Fibroblast of lung (primary cell): Measurements from ENCODE around the gene DNAH8. TPM values are rescaled to one million over a fixed set of nuclear protein-coding genes. Genes with fewer than 3 reads are reported as not detected.

Source experiments
- DNase-seq, 2 donors: peaks; one replicate each; pipeline versions ENCODE4 v3.0.0 to v3.0.0-alpha.2; 2010; ENCODE audit warnings: low read depth in 2 of 2
- H2AFZ ChIP-seq: 2 replicates; pipeline ENCODE4 v1.5.1; 2012; ENCODE audit warnings: low read length, control low read depth, inconsistent platforms
- H3K27ac ChIP-seq: 2 replicates; pipeline ENCODE4 v1.5.1; 2011; ENCODE audit warnings: low read length, control low read depth; ENCODE audit not compliant: insufficient read depth
- H3K27me3 ChIP-seq: 2 replicates; pipeline ENCODE4 v1.5.1; 2011; ENCODE audit warnings: mild to moderate bottlenecking, low read length; ENCODE audit not compliant: control insufficient read depth, insufficient read depth
- H3K36me3 ChIP-seq: 2 replicates; pipeline ENCODE4 v1.5.1; 2011; ENCODE audit warnings: low read length; ENCODE audit not compliant: control insufficient read depth, insufficient read depth
- H3K4me1 ChIP-seq: 2 replicates; pipeline ENCODE4 v1.5.1; 2011; ENCODE audit warnings: low read length; ENCODE audit not compliant: control insufficient read depth, insufficient read depth; ENCODE audit errors: extremely low read depth
- H3K4me2 ChIP-seq: 2 replicates; pipeline ENCODE4 v1.5.1; 2011; ENCODE audit warnings: low read length, control low read depth; ENCODE audit not compliant: insufficient read depth; ENCODE audit errors: extremely low read depth
- H3K4me3 ChIP-seq, 4 experiments: fragments of 200-600 bp in 1 of 4; sonication (generic) in 1 of 4; replicated peaks in 1 of 4; 2 replicates each; pipeline ENCODE4 v1.5.1; 2011 to 2016; ENCODE audit warnings: low read length in 4 of 4, low read depth in 3 of 4, mild to moderate bottlenecking in 3 of 4, control low read depth in 2 of 4, inconsistent platforms in 1 of 4, mixed read lengths in 1 of 4; ENCODE audit not compliant: insufficient read depth in 1 of 4; ENCODE audit errors: control extremely low read depth in 1 of 4
- H3K79me2 ChIP-seq: 2 replicates; pipeline ENCODE4 v1.5.1; 2012; ENCODE audit warnings: mild to moderate bottlenecking, low read length, inconsistent platforms; ENCODE audit not compliant: control insufficient read depth, insufficient read depth
- H3K9ac ChIP-seq: 2 replicates; pipeline ENCODE4 v1.5.1; 2011; ENCODE audit warnings: mild to moderate bottlenecking, low read length, control low read depth; ENCODE audit not compliant: insufficient read depth
- H3K9me3 ChIP-seq: 2 replicates; pipeline ENCODE4 v1.5.1; 2012; ENCODE audit warnings: low read depth, low read length; ENCODE audit not compliant: control insufficient read depth, insufficient read depth
- H4K20me1 ChIP-seq: 2 replicates; pipeline ENCODE4 v1.5.1; 2011; ENCODE audit warnings: low read length; ENCODE audit not compliant: control insufficient read depth, insufficient read depth; ENCODE audit errors: extremely low read depth
- EZH2 ChIP-seq: IDR thresholded peaks from 2 replicates; pipeline ENCODE4 v1.5.1; 2012; ENCODE audit warnings: low read length, control low read depth, mild to moderate bottlenecking; ENCODE audit errors: missing control alignments
- polyA plus RNA-seq, 2 donors: library from polyadenylated mRNA; depleted of rRNA in 1 of 2; stranded (reverse) in 1 of 2; unstranded in 1 of 2; fragments of >200 nt; gene quantifications; 2 replicates each; pipeline ENCODE4 v1.2.1, GENCODE V29; 2011 to 2012; ENCODE audit warnings: missing spikeins in 1 of 2
- total RNA-seq: library from RNA; depleted of rRNA; stranded (reverse); fragments of >200 nt; gene quantifications from 2 replicates; pipeline ENCODE4 v1.2.1, GENCODE V29; 2014
- TF ChIP-seq, protein P1 (sequence below), 2 donors: IDR thresholded peaks in 1 of 2; conservative IDR thresholded peaks in 1 of 2; 1 replicate in 1 of 2; 2 replicates in 1 of 2; pipeline ENCODE4 v1.5.1; 2011 to 2012; ENCODE audit warnings: low read length in 2 of 2, control low read depth in 1 of 2, inconsistent platforms in 1 of 2, low read depth in 1 of 2, mild to moderate bottlenecking in 1 of 2

DNAH8 gene
- total and polyA plus RNA-seq, 2 donors (not counting 1 experiment from before 2014, with no cell fraction given), result under 0.01 TPM; not detected in 1

DNA sequence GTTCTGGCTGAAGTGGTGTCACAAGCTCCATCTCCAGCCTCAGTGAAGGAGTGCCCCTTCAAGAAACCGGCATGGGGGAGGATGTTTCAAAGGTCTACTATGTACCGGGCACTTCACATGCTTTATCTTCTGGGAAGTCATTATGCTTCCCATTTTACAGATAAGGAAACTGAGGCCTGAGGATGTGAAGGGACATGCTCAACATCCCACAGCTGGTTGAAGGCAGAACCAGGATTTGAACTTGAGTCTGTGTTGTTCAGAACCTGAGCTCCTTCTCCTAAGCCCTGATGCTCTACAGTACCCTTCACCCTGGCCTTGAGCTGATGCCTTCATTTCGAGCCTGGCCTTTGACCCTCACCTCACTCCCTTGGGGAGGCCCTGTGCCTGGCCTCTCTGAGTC is 346.5 kb downstream of the DNAH8 start:
- H3K4me2 ChIP-seq, result no peak overlapping the region
- H3K4me1 ChIP-seq, result no peaks in the 10 kb centered on the region
- no peak overlapping the region for H2AFZ ChIP-seq
- no peaks in the 10 kb centered on the region for H3K27me3 ChIP-seq
- no peak overlapping the region for H3K9ac ChIP-seq
- H3K4me3 ChIP-seq, result no peak overlapping the region
- no peaks in the 10 kb centered on the region for H3K9me3 ChIP-seq
- no peaks in the 10 kb centered on the region for H3K36me3 ChIP-seq
- no peaks in the 10 kb centered on the region for H4K20me1 ChIP-seq
- H3K79me2 ChIP-seq, result no peaks in the 10 kb centered on the region
- TF ChIP-seq EZH2, result no peak
- TF ChIP-seq, protein P1, sequence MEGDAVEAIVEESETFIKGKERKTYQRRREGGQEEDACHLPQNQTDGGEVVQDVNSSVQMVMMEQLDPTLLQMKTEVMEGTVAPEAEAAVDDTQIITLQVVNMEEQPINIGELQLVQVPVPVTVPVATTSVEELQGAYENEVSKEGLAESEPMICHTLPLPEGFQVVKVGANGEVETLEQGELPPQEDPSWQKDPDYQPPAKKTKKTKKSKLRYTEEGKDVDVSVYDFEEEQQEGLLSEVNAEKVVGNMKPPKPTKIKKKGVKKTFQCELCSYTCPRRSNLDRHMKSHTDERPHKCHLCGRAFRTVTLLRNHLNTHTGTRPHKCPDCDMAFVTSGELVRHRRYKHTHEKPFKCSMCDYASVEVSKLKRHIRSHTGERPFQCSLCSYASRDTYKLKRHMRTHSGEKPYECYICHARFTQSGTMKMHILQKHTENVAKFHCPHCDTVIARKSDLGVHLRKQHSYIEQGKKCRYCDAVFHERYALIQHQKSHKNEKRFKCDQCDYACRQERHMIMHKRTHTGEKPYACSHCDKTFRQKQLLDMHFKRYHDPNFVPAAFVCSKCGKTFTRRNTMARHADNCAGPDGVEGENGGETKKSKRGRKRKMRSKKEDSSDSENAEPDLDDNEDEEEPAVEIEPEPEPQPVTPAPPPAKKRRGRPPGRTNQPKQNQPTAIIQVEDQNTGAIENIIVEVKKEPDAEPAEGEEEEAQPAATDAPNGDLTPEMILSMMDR (conservative IDR thresholded peaks at IDR 0.05 in 1 of 2, IDR thresholded peaks at IDR 0.05 in 1 of 2; ENCODE audit: low read depth in 1 of 2, low read length in 2 of 2), result no peak
- DNase-seq, result no peak
- H3K27ac ChIP-seq, result no peak overlapping the region

- no peaks in the 10 kb centered on the region for H4K20me1 ChIP-seq
- no peaks in the 10 kb centered on the region for H3K79me2 ChIP-seq
- H3K4me2 ChIP-seq, result no peak overlapping the region
- TF ChIP-seq, protein P1 (conservative IDR thresholded peaks at IDR 0.05 in 1 of 2, IDR thresholded peaks at IDR 0.05 in 1 of 2; ENCODE audit: low read depth in 1 of 2, low read length in 2 of 2), result no peak
- no peak for TF ChIP-seq EZH2
- DNase-seq, result no peak
- no peak overlapping the region for H2AFZ ChIP-seq
- no peaks in the 10 kb centered on the region for H3K4me1 ChIP-seq
- H3K9me3 ChIP-seq, result no peaks in the 10 kb centered on the region
- no peak overlapping the region for H3K27ac ChIP-seq
- H3K27me3 ChIP-seq, result no peaks in the 10 kb centered on the region
- H3K36me3 ChIP-seq, result no peaks in the 10 kb centered on the region
- H3K9ac ChIP-seq, result no peak overlapping the region
- H3K4me3 ChIP-seq, result no peak overlapping the region
Observed at GRCh38 chr6:39062014-39062740, 347.1 kb downstream of the DNAH8 start.

DNA sequence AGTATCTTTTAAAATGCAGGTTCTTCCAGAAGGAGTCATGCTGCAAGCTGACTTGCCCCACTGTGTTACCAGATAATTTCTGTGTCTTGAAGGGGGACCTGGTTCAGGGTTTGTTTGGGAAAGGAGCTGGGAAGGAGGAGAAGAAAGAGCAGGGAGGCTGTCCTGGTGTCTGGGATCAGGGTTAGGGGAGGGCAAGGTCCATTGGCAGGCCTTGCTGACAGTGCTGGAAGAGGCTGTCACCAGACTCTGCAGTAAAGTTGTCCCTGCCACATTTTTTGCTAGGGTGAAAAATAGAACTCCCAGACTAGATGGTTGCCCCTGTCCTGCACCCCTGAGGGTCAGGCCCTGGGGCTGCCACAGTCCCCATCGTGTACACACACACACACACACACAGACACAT is 348.4 kb downstream of the DNAH8 start:
- Histone ChIP-seq H3K4me2 (no peak overlapping the region), H3K79me2 (no peaks in the 10 kb centered on the region), H3K27ac (no peak overlapping the region), H4K20me1 (no peaks in the 10 kb centered on the region), H3K9ac (no peak overlapping the region), H2AFZ (no peak overlapping the region), H3K9me3 (no peaks in the 10 kb centered on the region), H3K27me3 (no peaks in the 10 kb centered on the region), H3K36me3 (no peaks in the 10 kb centered on the region), H3K4me1 (no peaks in the 10 kb centered on the region), H3K4me3 (no peak overlapping the region)
- DNase-seq, result no peak
- TF ChIP-seq EZH2, result no peak
- TF ChIP-seq, protein P1 (conservative IDR thresholded peaks at IDR 0.05 in 1 of 2, IDR thresholded peaks at IDR 0.05 in 1 of 2; ENCODE audit: low read depth in 1 of 2, low read length in 2 of 2), result no peak
